IMR-90 (cell line): ENCODE results near the gene TMEM129. TPM values are rescaled to one million over a fixed set of nuclear protein-coding genes. Genes with fewer than 3 reads are reported as not detected.

ENCODE experiments used
- ATAC-seq: fragments of 200-7000 bp; cut with Tn5 transposase; 2 replicates; pipeline ENCODE4 v1.9.1; 2020; ENCODE audit warnings: low read depth, mild to moderate bottlenecking, moderate library complexity
- BruUV-seq: library from RNA; stranded (reverse); fragments of 400-500 nt; replicated peaks from 2 replicates; lab custom pipeline; 2021; lab: Mats Ljungman, UMichigan
- CTCF ChIA-PET: fragments of 300-600 bp; formaldehyde crosslinking; extraction: SDS; loops from one replicate; lab custom pipeline; 2021; ENCODE audit warnings: antibody characterized with exemption; lab: Yijun Ruan, JAX
- POLR2A ChIA-PET: fragments of 300-600 bp; sonication (Branson Sonifier 250); formaldehyde crosslinking; loops from one replicate; lab custom pipeline; 2022; ENCODE audit warnings: antibody characterized with exemption; ENCODE audit not compliant: unreplicated experiment; lab: Charles Lee
- DNase-seq: peaks from one replicate; pipeline ENCODE4 v3.0.0; 2013
- H2AFZ ChIP-seq: replicated peaks from 2 replicates; pipeline ENCODE3; 2013; ENCODE audit warnings: low read length, mild to moderate bottlenecking; ENCODE audit not compliant: poor library complexity
- H2AK5ac ChIP-seq: 2 replicates; pipeline ENCODE4 v1.6.1; 2013; ENCODE audit warnings: low read depth, low read length, inconsistent platforms
- H2AK9ac ChIP-seq: replicated peaks from 2 replicates; pipeline ENCODE3; 2013; ENCODE audit warnings: mild to moderate bottlenecking, low read depth, low read length, moderate library complexity; ENCODE audit not compliant: poor library complexity
- H2BK120ac ChIP-seq: 2 replicates; pipeline ENCODE4 v1.6.1; 2013; ENCODE audit warnings: low read depth, low read length, inconsistent platforms
- H2BK15ac ChIP-seq: 3 replicates; pipeline ENCODE4 v1.6.1; 2013; ENCODE audit warnings: low read depth, low read length, inconsistent platforms
- H2BK20ac ChIP-seq: 2 replicates; pipeline ENCODE4 v1.6.1; 2013; ENCODE audit warnings: low read depth, mild to moderate bottlenecking, inconsistent platforms, low read length, moderate library complexity
- H2BK5ac ChIP-seq: 2 replicates; pipeline ENCODE4 v1.6.1; 2013; ENCODE audit warnings: mild to moderate bottlenecking, low read depth, low read length, inconsistent platforms; ENCODE audit not compliant: poor library complexity, severe bottlenecking
- H3K14ac ChIP-seq: replicated peaks from 2 replicates; pipeline ENCODE4 v1.6.1; 2013; ENCODE audit warnings: low read depth, low read length, inconsistent platforms
- H3K18ac ChIP-seq: 2 replicates; pipeline ENCODE4 v1.6.1; 2013; ENCODE audit warnings: low read depth, low read length, control low read depth
- H3K23ac ChIP-seq: 2 replicates; pipeline ENCODE4 v1.6.1; 2013; ENCODE audit warnings: low read depth, low read length, inconsistent platforms
- H3K27ac ChIP-seq: 2 replicates; pipeline ENCODE4 v1.5.1; 2013; ENCODE audit warnings: mild to moderate bottlenecking, control low read depth, low read length; ENCODE audit not compliant: insufficient read depth
- H3K27me3 ChIP-seq: 2 replicates; pipeline ENCODE4 v1.6.1; 2013; ENCODE audit warnings: low read length; ENCODE audit not compliant: control insufficient read depth, insufficient read depth
- H3K36me3 ChIP-seq: 2 replicates; pipeline ENCODE4 v1.6.1; 2013; ENCODE audit warnings: low read length, mixed read lengths; ENCODE audit not compliant: control insufficient read depth, insufficient read depth
- H3K4ac ChIP-seq: 2 replicates; pipeline ENCODE4 v1.6.1; 2013; ENCODE audit warnings: low read depth, low read length, inconsistent platforms
- H3K4me1 ChIP-seq: 2 replicates; pipeline ENCODE4 v1.6.1; 2013; ENCODE audit warnings: low read length, mixed read lengths; ENCODE audit not compliant: control insufficient read depth, insufficient read depth
- H3K4me2 ChIP-seq: 2 replicates; pipeline ENCODE4 v1.6.1; 2013; ENCODE audit warnings: low read depth, mild to moderate bottlenecking, control low read depth, low read length, moderate library complexity
- H3K4me3 ChIP-seq: 2 replicates; pipeline ENCODE4 v1.5.1; 2013; ENCODE audit warnings: low read depth, mild to moderate bottlenecking, control low read depth, low read length, moderate library complexity; ENCODE audit not compliant: insufficient read depth
- H3K56ac ChIP-seq: 2 replicates; pipeline ENCODE4 v1.6.1; 2013; ENCODE audit warnings: low read length, inconsistent platforms; ENCODE audit not compliant: insufficient read depth; ENCODE audit errors: extremely low read depth
- H3K79me1 ChIP-seq, 2 experiments: 2 replicates each; pipeline ENCODE4 v1.6.1; 2013; ENCODE audit warnings: low read length in 2 of 2, inconsistent platforms in 1 of 2, low read depth in 1 of 2
- H3K9ac ChIP-seq: 2 replicates; pipeline ENCODE4 v1.6.1; 2013; ENCODE audit warnings: low read depth, low read length, control low read depth
- H3K9me1 ChIP-seq: 2 replicates; pipeline ENCODE4 v1.6.1; 2013; ENCODE audit warnings: low read length, inconsistent platforms; ENCODE audit not compliant: insufficient read depth
- H3K9me3 ChIP-seq: 2 replicates; pipeline ENCODE4 v1.6.1; 2013; ENCODE audit warnings: low read length; ENCODE audit not compliant: control insufficient read depth, insufficient read depth
- H4K20me1 ChIP-seq: 2 replicates; pipeline ENCODE4 v1.6.1; 2013; ENCODE audit warnings: low read length, inconsistent platforms; ENCODE audit not compliant: insufficient read depth
- H4K5ac ChIP-seq: 2 replicates; pipeline ENCODE4 v1.6.1; 2013; ENCODE audit warnings: mild to moderate bottlenecking, low read depth, low read length, control low read depth
- H4K8ac ChIP-seq, 2 experiments: 2 replicates each; pipeline ENCODE4 v1.6.1; 2013; ENCODE audit warnings: low read depth in 2 of 2, low read length in 2 of 2, control low read depth in 1 of 2, inconsistent platforms in 1 of 2
- H4K91ac ChIP-seq: 2 replicates; pipeline ENCODE4 v1.6.1; 2013; ENCODE audit warnings: low read depth, low read length, inconsistent platforms; ENCODE audit not compliant: insufficient read depth
- NFE2L2 ChIP-seq: fragments of 150-350 bp; IDR thresholded peaks from 2 replicates; pipeline ENCODE4 v1.6.1; 2016; ENCODE audit warnings: low read depth, mild to moderate bottlenecking, low read length
- WGBS, 2 experiments: methylation state at CpG; one replicate each; pipeline versions ENCODE4 v1.1.5 to v1.1.7; 2013; ENCODE audit warnings: missing lambda C conversion rate in 2 of 2; ENCODE audit not compliant: insufficient read length in 1 of 2; ENCODE audit errors: extremely low coverage in 2 of 2; 5-methylcytosine and 5-hydroxymethylcytosine counted together
- dilution Hi-C: fragments of 300-500 bp; cut with HindIII; formaldehyde crosslinking; loops from one replicate; pipeline ENCODE4 v1.14.3; 2018; ENCODE audit warnings: low sequenced_read_pairs; ENCODE audit not compliant: unreplicated experiment
- in situ Hi-C: fragments of 300-500 bp; cut with MboI; formaldehyde crosslinking; loops from 3 replicates; pipeline ENCODE4 v1.14.3; 2019; ENCODE audit warnings: low sequenced_read_pairs, inconsistent platforms, mixed read lengths
- intact Hi-C: fragments of 100-400 bp; cut with micrococcal nuclease; formaldehyde crosslinking; loops from 2 replicates; pipeline ENCODE4 v1.10.0; 2022
- polyA plus RNA-seq, 3 experiments: library from polyadenylated mRNA; depleted of rRNA; stranded (reverse); fragments of >200 nt; gene quantifications; 2 replicates each; pipeline ENCODE4 v1.2.3, GENCODE V29; 2012; ENCODE audit warnings: low replicate concordance in 1 of 3
- total RNA-seq: library from RNA; depleted of rRNA; stranded (reverse); fragments of >200 nt; gene quantifications from 2 replicates; pipeline ENCODE4 v1.2.3, GENCODE V29; 2012
- TF ChIP-seq, protein P1 (sequence below): conservative IDR thresholded peaks from 2 replicates; pipeline ENCODE4 v1.5.1; 2012; ENCODE audit warnings: mild to moderate bottlenecking, low read depth, low read length, improper control_type of control experiment

TMEM129 gene
- total and polyA plus RNA-seq, 2 of the 4 experiments (the other 2 are of a cell fraction) = 6.6 to 26.6 TPM

GRCh38 chr4:1722551-1723118, 1.5 kb upstream of the TMEM129 start:
- H3K36me3 ChIP-seq = peaks cover 13% of the 10 kb centered on the region
- H3K27me3 ChIP-seq = no peaks in the 10 kb centered on the region
- no peak overlapping the region for H2AK5ac ChIP-seq
- dilution Hi-C loops = no loop called here
- H3K79me1 ChIP-seq = peaks cover 38 to 75% of the 10 kb centered on the region in 2 experiments
- no peak overlapping the region for H3K56ac ChIP-seq
- no peak overlapping the region for H4K91ac ChIP-seq
- whole genome bisulfite sequencing, 2 experiments = 67% methylated on average over 1 of the region's 18 CpGs; no CpG with 5 or more reads in 1 of the 2 experiments
- H3K4me3 ChIP-seq = peak overlapping the region; percentile 59; the same call in 1 of the 2 replicates
- H2AK9ac ChIP-seq = peak overlapping the region; percentile 96
- H2BK15ac ChIP-seq = no peak overlapping the region
- peak overlapping the region; percentile 70 for H3K23ac ChIP-seq
- no peak overlapping the region for H3K18ac ChIP-seq
- BruUV-seq = no TSS peak
- peak overlapping the region; percentile 45; the same call in 1 of the 2 replicates for H3K9ac ChIP-seq
- peaks cover 13% of the 10 kb centered on the region; the same call in 1 of the 2 replicates for H4K20me1 ChIP-seq
- TF ChIP-seq NFE2L2 = no peak
- TF ChIP-seq, protein P1, sequence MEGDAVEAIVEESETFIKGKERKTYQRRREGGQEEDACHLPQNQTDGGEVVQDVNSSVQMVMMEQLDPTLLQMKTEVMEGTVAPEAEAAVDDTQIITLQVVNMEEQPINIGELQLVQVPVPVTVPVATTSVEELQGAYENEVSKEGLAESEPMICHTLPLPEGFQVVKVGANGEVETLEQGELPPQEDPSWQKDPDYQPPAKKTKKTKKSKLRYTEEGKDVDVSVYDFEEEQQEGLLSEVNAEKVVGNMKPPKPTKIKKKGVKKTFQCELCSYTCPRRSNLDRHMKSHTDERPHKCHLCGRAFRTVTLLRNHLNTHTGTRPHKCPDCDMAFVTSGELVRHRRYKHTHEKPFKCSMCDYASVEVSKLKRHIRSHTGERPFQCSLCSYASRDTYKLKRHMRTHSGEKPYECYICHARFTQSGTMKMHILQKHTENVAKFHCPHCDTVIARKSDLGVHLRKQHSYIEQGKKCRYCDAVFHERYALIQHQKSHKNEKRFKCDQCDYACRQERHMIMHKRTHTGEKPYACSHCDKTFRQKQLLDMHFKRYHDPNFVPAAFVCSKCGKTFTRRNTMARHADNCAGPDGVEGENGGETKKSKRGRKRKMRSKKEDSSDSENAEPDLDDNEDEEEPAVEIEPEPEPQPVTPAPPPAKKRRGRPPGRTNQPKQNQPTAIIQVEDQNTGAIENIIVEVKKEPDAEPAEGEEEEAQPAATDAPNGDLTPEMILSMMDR = 0 out of 2 replicates have a peak, but pooled peaks have one; percentile 2
- POLR2A ChIA-PET = no interaction called here
- peak overlapping the region; percentile 46; the same call in 1 of the 2 replicates for H3K4ac ChIP-seq
- no peak for DNase-seq
- no peak overlapping the region for H2BK5ac ChIP-seq
- H3K14ac ChIP-seq = no peak overlapping the region
- intact Hi-C loops = loop anchor here (10.0 kb wide), 1 partner anchor 358 kb away; no protein-coding TSS in a partner anchor
- no peak overlapping the region; the same call in 1 of the 2 replicates for H3K27ac ChIP-seq
- H3K9me3 ChIP-seq = no peaks in the 10 kb centered on the region
- no peak overlapping the region for H2BK20ac ChIP-seq
- ATAC-seq = no peak
- H4K8ac ChIP-seq = no peak overlapping the region
- peaks cover 20% of the 10 kb centered on the region for H3K4me1 ChIP-seq
- CTCF ChIA-PET = no interaction called here
- in situ Hi-C loops = no loop called here
- no peak overlapping the region for H4K5ac ChIP-seq
- H3K4me2 ChIP-seq = peak overlapping the region; percentile 68
- peak overlapping the region; percentile 73 for H2AFZ ChIP-seq
- H3K9me1 ChIP-seq = peaks cover 3% of the 10 kb centered on the region; the same call in 1 of the 2 replicates
- H2BK120ac ChIP-seq = no peak overlapping the region
